Body of pancreas (tissue), 4 donors: ENCODE measurements around the gene HDDC3.

Experiments used
- POLR2A ChIP-seq, 3 donors: fragments of 450-650 bp; IDR thresholded peaks; one replicate each; pipeline ENCODE4 v1.6.1; 2016; ENCODE audit warnings: antibody characterized with exemption in 3 of 3, mild to moderate bottlenecking in 2 of 3
- TF ChIP-seq, protein P1 (sequence below), 7 experiments: fragments of 450-650 bp in 4 of 7; fragments of 200-600 bp in 3 of 7; sonication (generic) in 3 of 7; IDR thresholded peaks; one replicate each; pipeline ENCODE4 v1.5.1; 2016 to 2019; ENCODE audit warnings: antibody characterized with exemption in 7 of 7

DNA sequence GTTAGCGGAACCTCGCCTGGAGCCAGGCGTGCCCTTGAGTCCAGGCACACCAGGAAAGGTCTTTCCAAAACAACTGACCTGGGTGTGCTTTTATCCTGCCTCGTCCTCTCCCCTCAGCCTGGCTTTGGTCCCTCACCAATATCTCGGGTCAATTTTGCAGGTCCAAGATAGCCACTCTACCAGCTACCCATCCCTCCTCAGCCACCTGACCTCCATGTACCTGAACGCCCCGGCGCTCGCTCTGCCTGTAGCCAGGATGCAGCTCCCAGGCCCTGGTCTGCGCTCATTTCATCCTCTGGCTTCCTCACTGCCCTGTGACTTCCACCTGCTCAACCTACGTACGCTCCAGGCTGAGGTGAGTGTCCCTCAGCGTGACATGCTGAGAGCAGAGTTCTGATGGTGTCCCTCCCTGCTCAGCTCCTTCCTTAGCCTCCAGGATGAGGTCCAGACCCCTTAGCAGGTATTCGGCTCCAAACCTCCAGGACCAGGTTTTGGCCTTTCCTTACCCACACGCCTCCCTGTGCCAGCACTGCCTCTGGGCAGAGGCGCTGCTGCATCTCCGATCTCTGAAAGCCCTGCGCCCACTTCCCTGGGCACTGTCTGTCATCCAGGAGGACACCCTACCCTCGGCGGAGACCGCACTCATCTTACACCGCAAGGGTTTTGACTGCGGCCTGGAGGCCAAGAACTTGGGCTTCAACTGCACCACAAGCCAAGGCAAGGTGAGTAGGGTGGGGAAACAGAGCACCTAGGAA, 14.1 kb downstream of the HDDC3 start:
- TF ChIP-seq, protein P1, sequence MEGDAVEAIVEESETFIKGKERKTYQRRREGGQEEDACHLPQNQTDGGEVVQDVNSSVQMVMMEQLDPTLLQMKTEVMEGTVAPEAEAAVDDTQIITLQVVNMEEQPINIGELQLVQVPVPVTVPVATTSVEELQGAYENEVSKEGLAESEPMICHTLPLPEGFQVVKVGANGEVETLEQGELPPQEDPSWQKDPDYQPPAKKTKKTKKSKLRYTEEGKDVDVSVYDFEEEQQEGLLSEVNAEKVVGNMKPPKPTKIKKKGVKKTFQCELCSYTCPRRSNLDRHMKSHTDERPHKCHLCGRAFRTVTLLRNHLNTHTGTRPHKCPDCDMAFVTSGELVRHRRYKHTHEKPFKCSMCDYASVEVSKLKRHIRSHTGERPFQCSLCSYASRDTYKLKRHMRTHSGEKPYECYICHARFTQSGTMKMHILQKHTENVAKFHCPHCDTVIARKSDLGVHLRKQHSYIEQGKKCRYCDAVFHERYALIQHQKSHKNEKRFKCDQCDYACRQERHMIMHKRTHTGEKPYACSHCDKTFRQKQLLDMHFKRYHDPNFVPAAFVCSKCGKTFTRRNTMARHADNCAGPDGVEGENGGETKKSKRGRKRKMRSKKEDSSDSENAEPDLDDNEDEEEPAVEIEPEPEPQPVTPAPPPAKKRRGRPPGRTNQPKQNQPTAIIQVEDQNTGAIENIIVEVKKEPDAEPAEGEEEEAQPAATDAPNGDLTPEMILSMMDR (IDR thresholded peaks at IDR 0.05): no peak
- no peak for TF ChIP-seq POLR2A (IDR thresholded peaks at IDR 0.05)
